HepG2 (cell line): ENCODE data around the gene ME3. TPM values are rescaled to one million over a fixed set of nuclear protein-coding genes. Genes with fewer than 3 reads are reported as not detected.

Source experiments
- ATAC-seq: fragments of 200-7000 bp; cut with Tn5 transposase; 3 replicates; pipeline ENCODE4 v1.9.1; 2020; ENCODE audit warnings: mild to moderate bottlenecking, moderate library complexity
- BruUV-seq: library from RNA; stranded (reverse); fragments of 400-500 nt; replicated peaks from 2 replicates; lab custom pipeline; 2021; lab: Mats Ljungman, UMichigan
- CTCF ChIA-PET: fragments of 300-600 bp; formaldehyde crosslinking; extraction: SDS; loops from one replicate; lab custom pipeline; 2021; ENCODE audit warnings: low total read pairs, inconsistent platforms, low intra/inter-chr PET ratio; lab: Yijun Ruan, JAX
- POLR2A ChIA-PET: fragments of 350-600 bp; sonication (Branson Sonifier 250); formaldehyde crosslinking; loops from one replicate; lab custom pipeline; 2020; ENCODE audit warnings: antibody characterized with exemption, inconsistent platforms; lab: Yijun Ruan, JAX
- DNase-seq: peaks from one replicate; pipeline ENCODE4 v3.0.0-alpha.2; 2015; ENCODE audit warnings: low spot score
- FAIRE-seq: peaks from 3 replicates; lab custom pipeline; 2011; peaks lifted over from hg19 to GRCh38; lab: Jason Lieb, UNC
- H2AFZ ChIP-seq: one replicate; pipeline ENCODE4 v1.6.1; 2011; ENCODE audit warnings: low read length, inconsistent platforms
- H3K27ac ChIP-seq: fragments of 300-600 bp; 3 replicates; pipeline ENCODE4 v1.8.0; 2011; ENCODE audit warnings: mixed run types, mild to moderate bottlenecking, mixed read lengths, low read length, inconsistent platforms; ENCODE audit not compliant: insufficient read depth; ENCODE audit errors: extremely low read length
- H3K27me3 ChIP-seq, 2 experiments: fragments of 200-600 bp in 1 of 2; 2 replicates in 1 of 2; 3 replicates in 1 of 2; pipeline versions ENCODE4 v1.6.0 to v1.8.0; 2011; ENCODE audit warnings: low read length in 2 of 2, mild to moderate bottlenecking in 2 of 2, moderate library complexity in 2 of 2, inconsistent platforms in 1 of 2; ENCODE audit not compliant: insufficient read depth in 2 of 2, control insufficient read depth in 1 of 2
- H3K36me3 ChIP-seq, 2 experiments: fragments of 200-600 bp in 1 of 2; replicated peaks in 1 of 2; 2 replicates in 1 of 2; 3 replicates in 1 of 2; pipeline versions ENCODE4 v1.5.1 to v1.8.0; 2011; ENCODE audit warnings: low read length in 2 of 2, inconsistent platforms in 1 of 2; ENCODE audit not compliant: insufficient read depth in 2 of 2, control insufficient read depth in 1 of 2
- H3K4me1 ChIP-seq: 2 replicates; pipeline ENCODE4 v1.5.1; 2012; ENCODE audit warnings: low read length, inconsistent platforms; ENCODE audit not compliant: insufficient read depth
- H3K4me2 ChIP-seq: 2 replicates; pipeline ENCODE4 v1.6.0; 2011; ENCODE audit warnings: low read depth, low read length, inconsistent platforms
- H3K4me3 ChIP-seq, 3 experiments: fragments of 200-600 bp in 1 of 3; sonication (generic), shearing (Covaris generic) in 1 of 3; replicated peaks in 1 of 3; 2 replicates each; pipeline ENCODE4 v1.5.1; 2011 to 2016; ENCODE audit warnings: low read length in 3 of 3, inconsistent platforms in 2 of 3, low read depth in 2 of 3, mild to moderate bottlenecking in 2 of 3, control low read depth in 1 of 3, mixed read lengths in 1 of 3; ENCODE audit not compliant: insufficient read depth in 1 of 3
- H3K79me2 ChIP-seq: one replicate; pipeline ENCODE4 v1.6.1; 2011; ENCODE audit warnings: low read length, inconsistent platforms; ENCODE audit not compliant: insufficient read depth
- H3K9ac ChIP-seq: 2 replicates; pipeline ENCODE4 v1.6.0; 2011; ENCODE audit warnings: mild to moderate bottlenecking, low read depth, low read length, inconsistent platforms; ENCODE audit not compliant: insufficient read depth
- H3K9me3 ChIP-seq: 2 replicates; pipeline ENCODE4 v1.5.1; 2012; ENCODE audit warnings: mild to moderate bottlenecking, low read length
- H4K20me1 ChIP-seq: 2 replicates; pipeline ENCODE4 v1.6.0; 2011; ENCODE audit warnings: inconsistent platforms, mild to moderate bottlenecking, low read length, moderate library complexity; ENCODE audit not compliant: insufficient read depth
- ATF7 ChIP-seq, 2 experiments: fragments of 450-650 bp in 1 of 2; sonication (generic) in 1 of 2; formaldehyde crosslinking in 1 of 2; IDR thresholded peaks; 2 replicates each; pipeline versions ENCODE4 v1.4.0 to v1.6.1; 2016 to 2020; ENCODE audit warnings: antibody characterized with exemption in 1 of 2, mild to moderate bottlenecking in 1 of 2, missing genetic modification reagents in 1 of 2
- BRCA1 ChIP-seq: sonication (generic); formaldehyde crosslinking; IDR thresholded peaks from 2 replicates; pipeline ENCODE4 v1.4.0; 2020; ENCODE audit warnings: missing genetic modification reagents
- CREB1 ChIP-seq, 2 experiments: fragments of 450-650 bp in 1 of 2; IDR thresholded peaks; 2 replicates each; pipeline ENCODE4 v1.6.1; 2016 to 2017; ENCODE audit warnings: control low read depth in 1 of 2, mild to moderate bottlenecking in 1 of 2, missing compliant biosample characterization in 1 of 2, missing genetic modification characterization in 1 of 2
- DMTF1 ChIP-seq: sonication (generic); formaldehyde crosslinking; IDR thresholded peaks from 2 replicates; pipeline ENCODE4 v1.4.0; 2020; ENCODE audit warnings: mild to moderate bottlenecking, missing genetic modification reagents
- EHMT2 ChIP-seq: fragments of 200-600 bp; sonication (generic); IDR thresholded peaks from 2 replicates; pipeline ENCODE4 v1.7.0; 2017; ENCODE audit warnings: antibody characterized with exemption, low read depth, low read length, borderline replicate concordance
- ZNF10 ChIP-seq: sonication (generic); formaldehyde crosslinking; IDR thresholded peaks from 2 replicates; pipeline ENCODE4 v1.4.0; 2020; ENCODE audit warnings: mild to moderate bottlenecking, low read depth, missing genetic modification reagents, borderline replicate concordance
- WGBS: methylation state at CpG from one replicate; pipeline ENCODE4 v1.1.6; 2017; ENCODE audit warnings: low lambda C conversion rate; 5-methylcytosine and 5-hydroxymethylcytosine counted together
- in situ Hi-C: cut with HindIII; loops from 2 replicates; pipeline ENCODE4 v1.10.0; 2017; ENCODE audit warnings: low pct_unique_long_range_greater_than_20kb; ENCODE audit not compliant: extremely low pct_ligation_motif_present
- intact Hi-C: fragments of 100-400 bp; cut with micrococcal nuclease; formaldehyde crosslinking; loops from one replicate; pipeline ENCODE4 v1.10.0; 2022; ENCODE audit not compliant: unreplicated experiment
- polyA plus RNA-seq, 8 experiments: library from polyadenylated mRNA; depleted of rRNA in 3 of 8; stranded (reverse) in 7 of 8; unstranded in 1 of 8; fragments of >200 nt; fragmentation: Illumina TruSeq in 4 of 8; extraction: Trizol in 4 of 8; gene quantifications; 2 replicates each; pipeline versions ENCODE4 v1.2.1 to v1.2.3, GENCODE V29; 2011 to 2016; ENCODE audit warnings: low read depth in 4 of 8, missing spikeins in 1 of 8, mixed read lengths in 1 of 8; ENCODE audit not compliant: insufficient read depth in 1 of 8
- total RNA-seq, 5 experiments: library from RNA; depleted of rRNA; stranded (reverse); fragments of >200 nt; fragmentation: Illumina TruSeq; extraction: Trizol; gene quantifications; 2 replicates each; pipeline ENCODE4 v1.2.3, GENCODE V29; 2016; ENCODE audit warnings: low read depth in 1 of 5
- TF ChIP-seq, protein P1 (sequence below): sonication (generic); formaldehyde crosslinking; IDR thresholded peaks from 2 replicates; pipeline ENCODE4 v1.5.0; 2020; ENCODE audit warnings: missing genetic modification reagents

The ME3 gene
- total and polyA plus RNA-seq, 2 of the 13 experiments (the other 11 are each of a cell fraction or from before 2014, with no cell fraction given) = not detected

DNA sequence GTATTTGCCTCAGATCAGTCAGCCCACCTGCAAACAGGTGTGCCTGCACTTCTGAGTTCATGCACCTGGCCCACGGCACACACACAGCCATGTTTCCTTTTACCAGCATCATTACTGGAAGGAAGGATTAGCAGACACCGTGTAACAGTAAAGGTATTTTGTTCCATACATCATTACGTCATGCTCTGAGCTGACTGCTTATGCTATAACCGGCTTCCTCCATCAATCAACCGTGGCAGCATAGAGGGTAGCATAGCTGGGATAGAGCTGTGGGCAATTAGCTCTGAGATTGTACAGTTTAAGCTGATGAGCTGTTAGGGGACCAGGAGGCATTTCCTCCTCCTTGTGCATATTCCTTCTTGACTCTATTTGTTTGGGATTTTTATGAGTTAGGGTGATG lies 102.4 kb downstream of the ME3 start:
- no peak overlapping the region for H3K27ac ChIP-seq
- 27% methylated on average over 4 of the region's 5 CpGs for WGBS
- POLR2A ChIA-PET = no interaction called here
- H3K4me1 ChIP-seq = no peaks in the 10 kb centered on the region
- no peaks in the 10 kb centered on the region for H3K79me2 ChIP-seq
- no peak overlapping the region for H2AFZ ChIP-seq
- CTCF ChIA-PET = interaction anchor here (2.4 kb wide), 1 partner anchor 114 kb away, joined by 48 read pairs; no protein-coding TSS in a partner anchor
- BruUV-seq = no TSS peak
- 0 out of 5 replicates have a peak, but pooled peaks cover 0 to 8% of the 10 kb centered on the region in 2 experiments for H3K27me3 ChIP-seq
- no peak overlapping the region for H3K9ac ChIP-seq
- no peaks in the 10 kb centered on the region for H4K20me1 ChIP-seq
- H3K36me3 ChIP-seq = no peaks in the 10 kb centered on the region
- H3K4me3 ChIP-seq = no peak overlapping the region
- H3K4me2 ChIP-seq = no peak overlapping the region
- H3K9me3 ChIP-seq = no peaks in the 10 kb centered on the region
- ATAC-seq = no peak
- no peak for FAIRE-seq
- TF ChIP-seq CREB1 (IDR thresholded peaks at IDR 0.05) (peak; percentile 56), CREB1 (CRISPR knock-in tag; IDR thresholded peaks at IDR 0.05) (no peak), ZNF10 (CRISPR knock-in tag) (no peak), DMTF1 (CRISPR knock-in tag) (no peak), BRCA1 (no peak), ATF7 (IDR thresholded peaks at IDR 0.05) (peak; percentile 89), ATF7 (CRISPR knock-in tag; IDR thresholded peaks at IDR 0.05) (no peak), EHMT2 (no peak)
- TF ChIP-seq, protein P1, sequence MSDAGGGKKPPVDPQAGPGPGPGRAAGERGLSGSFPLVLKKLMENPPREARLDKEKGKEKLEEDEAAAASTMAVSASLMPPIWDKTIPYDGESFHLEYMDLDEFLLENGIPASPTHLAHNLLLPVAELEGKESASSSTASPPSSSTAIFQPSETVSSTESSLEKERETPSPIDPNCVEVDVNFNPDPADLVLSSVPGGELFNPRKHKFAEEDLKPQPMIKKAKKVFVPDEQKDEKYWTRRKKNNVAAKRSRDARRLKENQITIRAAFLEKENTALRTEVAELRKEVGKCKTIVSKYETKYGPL (CRISPR knock-in tag) = no peak
- DNase-seq = no peak
- in situ Hi-C loops = loop anchor here (5.0 kb wide), 1 partner anchor 113 kb away; no protein-coding TSS in a partner anchor
- intact Hi-C loops = no loop called here
